COLO668 (cell line): ENCODE data around the gene CYTIP.

Experiments used
- DNase-seq: peaks from one replicate; lab custom pipeline; 2025; ENCODE audit not compliant: unreplicated experiment; lab: John Stamatoyannopoulos, UW

The CYTIP gene

GRCh38 chr2:157465554-157465953 lies 21.7 kb upstream of the CYTIP start:
- no peak for DNase-seq

- DNase-seq: no peak
Observed at GRCh38 chr2:157463002-157463401, 19.1 kb upstream of the CYTIP start.

GRCh38 chr2:157460897-157461296 lies 17.0 kb upstream of the CYTIP start:
- DNase-seq: no peak

GRCh38 chr2:157460384-157460837 lies 16.5 kb upstream of the CYTIP start:
- no peak for DNase-seq

GRCh38 chr2:157459486-157459885 lies 15.6 kb upstream of the CYTIP start:
- no peak for DNase-seq

- no peak for DNase-seq
Observed at GRCh38 chr2:157447741-157448140, 3.9 kb upstream of the CYTIP start.

GRCh38 chr2:157447031-157447430 lies 3.1 kb upstream of the CYTIP start:
- DNase-seq: no peak

GRCh38 chr2:157444641-157445040 lies 752 bp upstream of the CYTIP start:
- no peak for DNase-seq

- no peak for DNase-seq
Observed at GRCh38 chr2:157443090-157443489, 799 bp downstream of the CYTIP start.

GRCh38 chr2:157442636-157443035 lies 1.3 kb downstream of the CYTIP start:
- no peak for DNase-seq

- no peak for DNase-seq
Observed at GRCh38 chr2:157442191-157442590, 1.7 kb downstream of the CYTIP start.

GRCh38 chr2:157441072-157441454 lies 2.8 kb downstream of the CYTIP start:
- no peak for DNase-seq

GRCh38 chr2:157440404-157441071 lies 3.4 kb downstream of the CYTIP start:
- no peak for DNase-seq

- DNase-seq: no peak
Observed at GRCh38 chr2:157439824-157440186, 4.1 kb downstream of the CYTIP start.

GRCh38 chr2:157438863-157439823 lies 4.7 kb downstream of the CYTIP start:
- no peak for DNase-seq

- DNase-seq: no peak
Observed at GRCh38 chr2:157433394-157433793, 10.5 kb downstream of the CYTIP start.

GRCh38 chr2:157432475-157433106 lies 11.3 kb downstream of the CYTIP start:
- DNase-seq: no peak

GRCh38 chr2:157431176-157431575 lies 12.7 kb downstream of the CYTIP start:
- no peak for DNase-seq

- DNase-seq: no peak
Observed at GRCh38 chr2:157428500-157429175, 15.3 kb downstream of the CYTIP start.

GRCh38 chr2:157427922-157428303 lies 16.0 kb downstream of the CYTIP start:
- DNase-seq: no peak
